Endothelial cell of umbilical vein (primary cell): ENCODE data around the gene SIVA1. TPM values are rescaled to one million over a fixed set of nuclear protein-coding genes. Genes with fewer than 3 reads are reported as not detected.

Experiments used
- BruUV-seq: library from RNA; stranded (reverse); fragments of 400-500 nt; replicated peaks from 2 replicates; lab custom pipeline; 2021; lab: Mats Ljungman, UMichigan
- CTCF ChIA-PET: fragments of 300-600, 350-600 bp; sonication (Branson Sonifier 250); formaldehyde crosslinking; loops from one replicate; lab custom pipeline; 2021; ENCODE audit warnings: antibody characterized with exemption, inconsistent platforms; lab: Charles Lee
- POLR2A ChIA-PET: fragments of 300-600, 350-600 bp; sonication (Branson Sonifier 250); formaldehyde crosslinking; loops from one replicate; lab custom pipeline; 2021; ENCODE audit warnings: antibody characterized with exemption, inconsistent platforms; lab: Charles Lee
- DNase-seq: peaks from one replicate; pipeline ENCODE4 v3.0.0-alpha.2; 2011; ENCODE audit warnings: low read depth, low spot score
- FAIRE-seq: peaks from 2 replicates; lab custom pipeline; 2011; peaks lifted over from hg19 to GRCh38; lab: Jason Lieb, UNC
- H2AFZ ChIP-seq: 2 replicates; pipeline ENCODE4 v1.6.0; 2012; ENCODE audit warnings: low read depth, low read length, control low read depth, inconsistent platforms
- H3K27ac ChIP-seq: 2 replicates; pipeline ENCODE4 v1.5.1; 2011; ENCODE audit warnings: low read depth, mild to moderate bottlenecking, control low read depth, low read length, moderate library complexity; ENCODE audit not compliant: insufficient read depth
- H3K27me3 ChIP-seq, 2 experiments: 2 replicates each; pipeline versions ENCODE4 v1.6.0 to v1.6.1; 2011; ENCODE audit warnings: low read length in 2 of 2, mixed read lengths in 1 of 2; ENCODE audit not compliant: control insufficient read depth in 2 of 2, insufficient read depth in 2 of 2
- H3K36me3 ChIP-seq, 2 experiments: 2 replicates in 1 of 2; 3 replicates in 1 of 2; pipeline ENCODE4 v1.5.1; 2011; ENCODE audit warnings: low read length in 2 of 2, mild to moderate bottlenecking in 1 of 2, moderate library complexity in 1 of 2; ENCODE audit not compliant: control insufficient read depth in 2 of 2, insufficient read depth in 2 of 2; ENCODE audit errors: extremely low read depth in 1 of 2
- H3K4me1 ChIP-seq: 3 replicates; pipeline ENCODE4 v1.5.1; 2011; ENCODE audit warnings: mild to moderate bottlenecking, low read length; ENCODE audit not compliant: control insufficient read depth, insufficient read depth; ENCODE audit errors: extremely low read depth
- H3K4me2 ChIP-seq: 2 replicates; pipeline ENCODE4 v1.6.1; 2011; ENCODE audit warnings: low read length, control low read depth, mixed read lengths; ENCODE audit not compliant: insufficient read depth
- H3K4me3 ChIP-seq, 3 experiments: fragments of 200-600 bp in 1 of 3; sonication (generic), shearing (Covaris generic) in 1 of 3; replicated peaks in 1 of 3; 2 replicates each; pipeline ENCODE4 v1.5.1; 2011 to 2016; ENCODE audit warnings: control low read depth in 3 of 3, low read length in 3 of 3, mild to moderate bottlenecking in 2 of 3, inconsistent platforms in 1 of 3, low read depth in 1 of 3, moderate library complexity in 1 of 3; ENCODE audit not compliant: insufficient read depth in 1 of 3
- H3K79me2 ChIP-seq: 2 replicates; pipeline ENCODE4 v1.6.0; 2012; ENCODE audit warnings: low read length, inconsistent platforms; ENCODE audit not compliant: control insufficient read depth, insufficient read depth
- H3K9ac ChIP-seq: replicated peaks from 2 replicates; pipeline ENCODE3; 2011; ENCODE audit warnings: low read length, control low read depth; ENCODE audit not compliant: insufficient read depth; ENCODE audit errors: extremely low read depth
- H3K9me1 ChIP-seq: replicated peaks from 3 replicates; pipeline ENCODE4 v1.6.0; 2011; ENCODE audit warnings: mild to moderate bottlenecking, low read length; ENCODE audit not compliant: control insufficient read depth, insufficient read depth; ENCODE audit errors: extremely low read depth
- H3K9me3 ChIP-seq: replicated peaks from 2 replicates; pipeline ENCODE4 v1.5.1; 2012; ENCODE audit warnings: low read length, inconsistent platforms; ENCODE audit not compliant: control insufficient read depth, insufficient read depth
- H4K20me1 ChIP-seq: replicated peaks from 2 replicates; pipeline ENCODE3; 2011; ENCODE audit warnings: mild to moderate bottlenecking, low read length; ENCODE audit not compliant: control insufficient read depth, insufficient read depth; ENCODE audit errors: extremely low read depth
- EZH2 ChIP-seq: IDR thresholded peaks from 2 replicates; pipeline ENCODE4 v1.6.1; 2012; ENCODE audit warnings: borderline replicate concordance, low read depth, mild to moderate bottlenecking, moderate library complexity, low read length, inconsistent platforms; ENCODE audit not compliant: severe bottlenecking
- FOS ChIP-seq: IDR thresholded peaks from 2 replicates; pipeline ENCODE4 v1.6.1; 2011; ENCODE audit warnings: mild to moderate bottlenecking, low read length, moderate library complexity, borderline replicate concordance; ENCODE audit not compliant: insufficient read depth
- GATA2 ChIP-seq: IDR thresholded peaks from 2 replicates; pipeline ENCODE4 v1.7.0; 2011; ENCODE audit warnings: low read depth, mild to moderate bottlenecking, moderate library complexity, mixed read lengths, low read length; ENCODE audit not compliant: insufficient read length, insufficient read depth
- JUN ChIP-seq: IDR thresholded peaks from 2 replicates; pipeline ENCODE4 v1.6.1; 2011; ENCODE audit warnings: borderline replicate concordance, low read depth; ENCODE audit not compliant: insufficient read length, insufficient read depth
- MAX ChIP-seq: IDR thresholded peaks from 2 replicates; pipeline ENCODE4 v1.6.1; 2011; ENCODE audit not compliant: insufficient read depth, insufficient read length
- MYC ChIP-seq: IDR thresholded peaks from one replicate; pipeline ENCODE4 v1.6.1; 2011; ENCODE audit warnings: mild to moderate bottlenecking, low read depth, low read length
- POLR2A ChIP-seq: IDR thresholded peaks from 2 replicates; pipeline ENCODE4 v1.6.1; 2012; ENCODE audit warnings: low read depth, mild to moderate bottlenecking, control low read depth, low read length
- POLR2AphosphoS5 ChIP-seq: IDR thresholded peaks from 2 replicates; pipeline ENCODE4 v1.6.1; 2012; ENCODE audit warnings: low read depth, mild to moderate bottlenecking, control low read depth, low read length, moderate library complexity; ENCODE audit not compliant: insufficient read depth
- dilution Hi-C: fragments of 300-500 bp; cut with MboI; formaldehyde crosslinking; loops from one replicate; pipeline ENCODE4 v1.15.0; 2019; ENCODE audit warnings: low sequenced_read_pairs; ENCODE audit not compliant: extremely low pct_ligation_motif_present
- intact Hi-C: fragments of 100-400 bp; cut with micrococcal nuclease; formaldehyde crosslinking; loops from one replicate; pipeline ENCODE4 v1.10.0; 2022
- polyA plus RNA-seq, 4 experiments: library from polyadenylated mRNA; depleted of rRNA in 3 of 4; stranded (reverse) in 3 of 4; unstranded in 1 of 4; fragments of >200 nt; gene quantifications; 2 replicates each; pipeline versions ENCODE4 v1.2.1 to v1.2.3, GENCODE V29; 2011 to 2012; ENCODE audit warnings: missing spikeins in 1 of 4
- total RNA-seq: library from RNA; stranded (reverse); gene quantifications from 2 replicates; pipeline ENCODE4 v1.2.3, GENCODE V29; 2021
- TF ChIP-seq, protein P1 (sequence below), 2 donors: IDR thresholded peaks; 1 replicate in 1 of 2; 2 replicates in 1 of 2; pipeline ENCODE4 v1.5.1; 2011; ENCODE audit warnings: low read length in 2 of 2, mild to moderate bottlenecking in 2 of 2, moderate library complexity in 2 of 2, control low read depth in 1 of 2, inconsistent platforms in 1 of 2, low read depth in 1 of 2; ENCODE audit not compliant: insufficient read depth in 1 of 2; ENCODE audit errors: extremely low read depth in 1 of 2

SIVA1 gene
- total and polyA plus RNA-seq, 2 donors (not counting 3 experiments of a cell fraction or from before 2014, with no cell fraction given) = 101 to 299 TPM

DNA sequence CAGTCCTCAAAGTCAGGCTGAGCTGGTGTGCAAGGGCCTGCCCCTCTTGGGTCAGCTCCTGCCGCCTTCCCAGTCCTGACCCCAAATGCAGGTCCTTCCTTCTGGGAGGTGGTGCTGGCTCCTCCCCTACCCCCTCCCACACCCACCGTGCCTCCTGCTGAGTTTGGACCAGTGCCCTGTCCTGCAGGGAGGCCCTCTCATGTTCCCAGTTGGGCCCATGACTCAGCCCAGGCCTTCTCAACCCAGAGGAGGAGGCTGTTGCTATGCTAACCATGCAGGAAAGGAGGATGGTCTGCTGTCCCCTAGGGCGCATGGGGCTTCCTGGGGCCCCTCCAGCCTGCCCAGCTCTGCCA, 52.4 kb downstream of the SIVA1 start:
- peaks cover 5% of the 10 kb centered on the region for H3K4me1 ChIP-seq
- H3K9me3 ChIP-seq = no peaks in the 10 kb centered on the region
- intact Hi-C loops = no loop called here
- no peaks in the 10 kb centered on the region for H3K9me1 ChIP-seq
- POLR2A ChIA-PET = no interaction called here
- H3K27ac ChIP-seq = no peak overlapping the region
- TF ChIP-seq MAX (no peak), EZH2 (no peak), POLR2AphosphoS5 (no peak), MYC (no peak), POLR2A (no peak), GATA2 (no peak), FOS (no peak), JUN (no peak)
- TF ChIP-seq, protein P1, sequence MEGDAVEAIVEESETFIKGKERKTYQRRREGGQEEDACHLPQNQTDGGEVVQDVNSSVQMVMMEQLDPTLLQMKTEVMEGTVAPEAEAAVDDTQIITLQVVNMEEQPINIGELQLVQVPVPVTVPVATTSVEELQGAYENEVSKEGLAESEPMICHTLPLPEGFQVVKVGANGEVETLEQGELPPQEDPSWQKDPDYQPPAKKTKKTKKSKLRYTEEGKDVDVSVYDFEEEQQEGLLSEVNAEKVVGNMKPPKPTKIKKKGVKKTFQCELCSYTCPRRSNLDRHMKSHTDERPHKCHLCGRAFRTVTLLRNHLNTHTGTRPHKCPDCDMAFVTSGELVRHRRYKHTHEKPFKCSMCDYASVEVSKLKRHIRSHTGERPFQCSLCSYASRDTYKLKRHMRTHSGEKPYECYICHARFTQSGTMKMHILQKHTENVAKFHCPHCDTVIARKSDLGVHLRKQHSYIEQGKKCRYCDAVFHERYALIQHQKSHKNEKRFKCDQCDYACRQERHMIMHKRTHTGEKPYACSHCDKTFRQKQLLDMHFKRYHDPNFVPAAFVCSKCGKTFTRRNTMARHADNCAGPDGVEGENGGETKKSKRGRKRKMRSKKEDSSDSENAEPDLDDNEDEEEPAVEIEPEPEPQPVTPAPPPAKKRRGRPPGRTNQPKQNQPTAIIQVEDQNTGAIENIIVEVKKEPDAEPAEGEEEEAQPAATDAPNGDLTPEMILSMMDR (IDR thresholded peaks at IDR 0.05; ENCODE audit: extremely low read depth in 1 of 2, insufficient read depth in 1 of 2, low read depth in 1 of 2, low read length in 2 of 2) = no peak
- no peaks in the 10 kb centered on the region for H3K79me2 ChIP-seq
- no peaks in the 10 kb centered on the region for H3K27me3 ChIP-seq
- dilution Hi-C loops = no loop called here
- H3K36me3 ChIP-seq = no peaks in the 10 kb centered on the region
- no peak overlapping the region for H2AFZ ChIP-seq
- no peak overlapping the region for H3K9ac ChIP-seq
- BruUV-seq = no TSS peak
- no peak overlapping the region for H3K4me3 ChIP-seq
- no peak for FAIRE-seq
- no peak for DNase-seq
- H4K20me1 ChIP-seq = no peaks in the 10 kb centered on the region
- CTCF ChIA-PET = interaction anchor here (1.0 to 1.3 kb wide), 2 partner anchors 21 to 36 kb away, joined by 3 to 4 read pairs; no protein-coding TSS in a partner anchor
- no peak overlapping the region for H3K4me2 ChIP-seq
